Adrenal gland (tissue), 12 donors: ENCODE results near the gene SRP68. TPM values are rescaled to one million over a fixed set of nuclear protein-coding genes. Genes with fewer than 3 reads are reported as not detected.

Source experiments
- DNase-seq, 7 donors: peaks; one replicate each; pipeline ENCODE4 v3.0.0-alpha.2; 2019 to 2020
- H3K27ac ChIP-seq, 5 donors: fragments of 200-600 bp; sonication (generic) in 4 of 5; 1 replicate in 3 of 5; 2 replicates in 2 of 5; pipeline versions ENCODE4 v1.5.1 to v1.8.0; 2016 to 2020; ENCODE audit warnings: mild to moderate bottlenecking in 1 of 5
- H3K27me3 ChIP-seq: fragments of 200-600 bp; 2 replicates; pipeline ENCODE4 v1.8.0; 2021
- H3K36me3 ChIP-seq, 2 donors: fragments of 200-600 bp; replicated peaks in 1 of 2; 1 replicate in 1 of 2; 2 replicates in 1 of 2; pipeline versions ENCODE4 v1.5.1 to v1.8.0; 2018 to 2022
- H3K4me1 ChIP-seq, 2 donors: fragments of 200-600 bp; replicated peaks in 1 of 2; 1 replicate in 1 of 2; 2 replicates in 1 of 2; pipeline versions ENCODE4 v1.5.1 to v1.8.0; 2018 to 2021
- H3K4me3 ChIP-seq, 4 donors: fragments of 200-600 bp; sonication (generic) in 3 of 4; one replicate each; pipeline ENCODE4 v1.5.1; 2016 to 2018
- H3K9me3 ChIP-seq, 3 donors: fragments of 200-600 bp; sonication (generic) in 1 of 3; replicated peaks in 1 of 3; 1 replicate in 2 of 3; 2 replicates in 1 of 3; pipeline versions ENCODE4 v1.5.1 to v1.8.0; 2016 to 2021
- CTCF ChIP-seq, 6 experiments: fragments of 450-650 bp in 4 of 6; fragments of 200-600 bp in 2 of 6; sonication (generic) in 1 of 6; IDR thresholded peaks; 1 replicate in 5 of 6; 2 replicates in 1 of 6; pipeline versions ENCODE4 v1.5.1 to v1.8.0; 2016 to 2021; ENCODE audit warnings: antibody characterized with exemption in 6 of 6, mild to moderate bottlenecking in 2 of 6, moderate library complexity in 1 of 6
- POLR2A ChIP-seq, 2 donors: fragments of 450-650 bp; IDR thresholded peaks; one replicate each; pipeline ENCODE4 v1.6.1; 2017; ENCODE audit warnings: antibody characterized with exemption in 2 of 2, mild to moderate bottlenecking in 2 of 2, moderate library complexity in 1 of 2
- WGBS, 4 donors: extraction: QIAGEN DNeasy Blood & Tissue Kit in 2 of 4; methylation state at CpG; one replicate each; pipeline versions ENCODE4 v1.1.5 to v1.1.7; 2013 to 2017; 5-methylcytosine and 5-hydroxymethylcytosine counted together
- intact Hi-C, 2 donors: fragments of 100-400 bp; cut with DNase I; formaldehyde crosslinking; loops; one replicate each; pipeline versions ENCODE4 v1.14.1 to v1.15.0; 2022 to 2023
- polyA plus RNA-seq, 3 donors: library from polyadenylated mRNA; stranded (reverse); fragments of 200-250 nt in 2 of 3; fragments of 350-450 nt in 1 of 3; fragmentation: Illumina TruSeq in 1 of 3; extraction: RNeasy Lipid Tissue Mini Kit (QIAGEN cat#74804) in 1 of 3; gene quantifications; one replicate each; pipeline ENCODE4 v1.2.3, GENCODE V29; 2013 to 2014
- total RNA-seq, 9 donors: library from RNA; depleted of rRNA in 4 of 9; stranded (reverse); fragments of >200 nt in 4 of 9; fragments of 120-200 nt in 1 of 9; fragmentation: NEBNext Ultra II Directional in 1 of 9; extraction: Animal tissue kit (Norgen Biotek cat#: 25700) in 1 of 9; gene quantifications; one replicate each; pipeline versions ENCODE4 v1.1.0 to v1.2.4, GENCODE V29; 2013 to 2023
- donor health status: healthy with polysubstance abuse.
- donor health status: Bipolar disorder and iron deficiency.
- donor health status: DM: yes; HTN: yes; CAD: no.
- donor health status: DM: no; HTN: no; CAD: no.
- donor health status: DM: no; HTN: no; CAD: no.
- donor health status: DM: yes; HTN: yes; CAD: no.

Gene SRP68
- total and polyA plus RNA-seq, 12 donors, result 20.3 to 129 (median 41.1) TPM

DNA sequence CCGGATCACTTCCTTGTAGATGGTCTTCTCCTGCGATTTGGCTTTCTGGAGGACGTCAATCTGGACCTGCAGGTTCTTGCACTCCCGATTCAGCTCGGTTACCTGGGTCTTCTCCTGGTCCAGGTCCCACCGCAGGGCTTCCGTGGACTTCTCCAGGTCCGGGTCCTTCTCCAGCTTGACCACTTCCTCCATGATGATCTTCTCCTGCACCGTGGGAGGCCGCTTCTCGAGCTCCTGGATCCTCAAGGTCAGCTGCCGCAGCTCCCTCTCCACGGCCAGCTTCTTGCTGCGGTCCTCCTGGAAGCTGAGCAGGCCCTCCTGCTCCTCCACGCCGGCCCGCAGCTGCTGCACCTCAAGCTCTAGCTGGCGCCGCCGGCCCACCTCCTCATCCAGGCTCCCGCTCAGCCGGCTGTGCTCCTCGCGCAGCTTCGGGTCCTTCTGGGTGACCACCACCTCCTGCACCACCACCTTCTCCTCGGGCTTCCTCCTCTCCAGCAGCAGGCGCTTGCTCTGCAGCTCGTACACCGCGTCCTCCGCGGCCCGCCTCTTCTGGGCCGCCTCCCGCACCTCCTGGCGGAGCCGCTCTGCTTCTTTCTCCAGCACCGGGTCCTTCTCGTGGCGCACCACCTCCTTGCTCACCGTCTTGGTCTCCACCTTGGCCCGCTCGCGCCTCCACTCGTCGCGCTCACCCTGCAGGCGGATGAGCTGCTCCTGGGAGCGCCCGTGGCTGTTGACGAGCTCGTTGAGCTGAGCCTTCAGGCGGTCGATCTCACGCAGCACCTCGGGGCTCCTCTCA is 63.5 kb downstream of the SRP68 start:
- no peaks in the 10 kb centered on the region for H3K36me3 ChIP-seq
- H3K4me3 ChIP-seq, result no peak overlapping the region
- H3K27ac ChIP-seq, result no peak overlapping the region
- intact Hi-C loops, result no loop called here
- H3K9me3 ChIP-seq, result no peaks in the 10 kb centered on the region
- WGBS, 4 donors, result 93 to 94% (median 94%) methylated on average over 52 to 56 of the region's 56 CpGs
- H3K4me1 ChIP-seq, result peaks cover 3 to 11% of the 10 kb centered on the region in 2 donors
- no peaks in the 10 kb centered on the region for H3K27me3 ChIP-seq
- no peak for DNase-seq
- TF ChIP-seq POLR2A (IDR thresholded peaks at IDR 0.05) (no peak), CTCF (IDR thresholded peaks at IDR 0.05) (no peak)

DNA sequence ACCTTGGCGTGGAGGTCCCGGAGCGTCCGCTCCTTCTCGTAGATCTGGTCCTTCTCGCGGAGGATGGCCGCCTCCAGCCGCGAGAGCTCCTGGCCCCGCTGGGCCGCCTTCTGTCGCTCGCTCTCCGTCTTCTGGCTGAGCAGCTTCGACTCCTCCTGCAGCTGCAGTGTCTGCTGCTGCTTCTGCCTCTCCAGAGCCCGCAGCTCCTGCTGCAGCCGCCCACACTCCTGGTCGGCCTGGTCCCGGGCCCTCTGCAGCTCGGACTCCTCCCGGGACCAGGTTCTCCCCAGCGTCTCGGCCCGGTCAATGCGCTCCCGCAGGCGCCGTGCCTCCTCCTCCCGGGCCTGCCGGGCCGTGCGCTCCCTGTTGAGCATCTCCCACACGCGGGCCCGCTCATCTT is 64.1 kb downstream of the SRP68 start:
- Histone ChIP-seq H3K4me1 (peaks cover 3 to 11% of the 10 kb centered on the region in 2 donors), H3K4me3 (no peak overlapping the region), H3K27ac (no peak overlapping the region), H3K27me3 (no peaks in the 10 kb centered on the region), H3K36me3 (no peaks in the 10 kb centered on the region), H3K9me3 (no peaks in the 10 kb centered on the region)
- no peak for DNase-seq
- WGBS, 4 donors, result 92 to 97% (median 95%) methylated on average over 26 to 36 of the region's 36 CpGs
- no peak for TF ChIP-seq POLR2A (IDR thresholded peaks at IDR 0.05)
- TF ChIP-seq CTCF (IDR thresholded peaks at IDR 0.05), result no peak
- intact Hi-C loops, result no loop called here

GRCh38 chr17:76007850-76008165 is 64.5 kb downstream of the SRP68 start:
- 86 to 94% (median 89%) methylated on average over 10 to 16 of the region's 16 CpGs for WGBS, 4 donors
- no peak for DNase-seq
- intact Hi-C loops, result no loop called here
- peaks cover 3 to 11% of the 10 kb centered on the region in 2 donors for H3K4me1 ChIP-seq
- no peaks in the 10 kb centered on the region for H3K9me3 ChIP-seq
- no peak overlapping the region for H3K4me3 ChIP-seq
- H3K36me3 ChIP-seq, result no peaks in the 10 kb centered on the region
- TF ChIP-seq CTCF (IDR thresholded peaks at IDR 0.05), result no peak
- TF ChIP-seq POLR2A (IDR thresholded peaks at IDR 0.05), result no peak
- H3K27me3 ChIP-seq, result no peaks in the 10 kb centered on the region
- no peak overlapping the region for H3K27ac ChIP-seq

DNA sequence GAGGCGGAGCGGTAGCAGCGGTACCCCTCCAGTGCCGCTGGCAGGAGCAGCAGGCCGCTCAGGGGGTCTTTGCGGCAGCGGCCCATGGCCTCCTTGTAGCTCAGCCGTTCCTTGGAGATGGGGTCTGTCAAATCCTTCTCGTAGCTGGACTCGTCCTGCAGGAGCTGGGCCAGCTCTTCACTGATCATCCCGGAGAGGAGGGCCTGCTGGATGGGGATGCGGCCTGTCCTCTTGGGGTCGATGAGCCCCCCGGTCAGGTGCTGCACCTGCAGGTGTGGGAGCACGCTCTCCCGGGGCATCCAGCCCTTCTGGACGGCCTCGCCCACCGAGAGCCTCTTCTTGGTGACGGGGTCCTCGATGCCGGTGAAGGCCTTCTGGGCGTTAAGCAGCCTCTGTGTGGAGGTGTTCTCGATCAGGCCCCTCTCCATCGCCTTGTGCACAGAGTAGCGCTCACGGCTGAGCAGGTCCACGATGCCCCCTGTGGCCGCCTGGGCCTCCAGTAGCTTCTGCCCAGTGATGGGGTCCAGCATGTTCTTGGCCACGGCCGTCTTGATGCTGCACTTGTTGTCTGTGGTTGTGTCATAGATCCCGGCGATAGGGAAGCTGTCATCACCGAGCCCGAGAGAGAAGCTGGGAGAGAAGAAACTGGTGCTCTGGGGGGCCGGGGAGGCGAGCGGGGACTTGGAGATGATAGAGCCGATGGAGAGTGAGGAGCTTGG is 65.0 kb downstream of the SRP68 start:
- Histone ChIP-seq H3K27ac (no peak overlapping the region), H3K27me3 (no peaks in the 10 kb centered on the region), H3K9me3 (no peaks in the 10 kb centered on the region), H3K4me3 (no peak overlapping the region), H3K4me1 (peaks cover 3 to 11% of the 10 kb centered on the region in 2 donors), H3K36me3 (no peaks in the 10 kb centered on the region)
- TF ChIP-seq POLR2A (IDR thresholded peaks at IDR 0.05) (no peak), CTCF (IDR thresholded peaks at IDR 0.05) (no peak)
- intact Hi-C loops, result no loop called here
- WGBS, 4 donors, result 85 to 92% (median 88%) methylated on average over 21 to 39 of the region's 39 CpGs
- DNase-seq, result no peak
